EL (cell line): ENCODE data around the gene PCMTD2.

Source experiments
- DNase-seq: peaks from one replicate; pipeline ENCODE4 v3.0.0-alpha.2; 2016

Gene PCMTD2

DNA sequence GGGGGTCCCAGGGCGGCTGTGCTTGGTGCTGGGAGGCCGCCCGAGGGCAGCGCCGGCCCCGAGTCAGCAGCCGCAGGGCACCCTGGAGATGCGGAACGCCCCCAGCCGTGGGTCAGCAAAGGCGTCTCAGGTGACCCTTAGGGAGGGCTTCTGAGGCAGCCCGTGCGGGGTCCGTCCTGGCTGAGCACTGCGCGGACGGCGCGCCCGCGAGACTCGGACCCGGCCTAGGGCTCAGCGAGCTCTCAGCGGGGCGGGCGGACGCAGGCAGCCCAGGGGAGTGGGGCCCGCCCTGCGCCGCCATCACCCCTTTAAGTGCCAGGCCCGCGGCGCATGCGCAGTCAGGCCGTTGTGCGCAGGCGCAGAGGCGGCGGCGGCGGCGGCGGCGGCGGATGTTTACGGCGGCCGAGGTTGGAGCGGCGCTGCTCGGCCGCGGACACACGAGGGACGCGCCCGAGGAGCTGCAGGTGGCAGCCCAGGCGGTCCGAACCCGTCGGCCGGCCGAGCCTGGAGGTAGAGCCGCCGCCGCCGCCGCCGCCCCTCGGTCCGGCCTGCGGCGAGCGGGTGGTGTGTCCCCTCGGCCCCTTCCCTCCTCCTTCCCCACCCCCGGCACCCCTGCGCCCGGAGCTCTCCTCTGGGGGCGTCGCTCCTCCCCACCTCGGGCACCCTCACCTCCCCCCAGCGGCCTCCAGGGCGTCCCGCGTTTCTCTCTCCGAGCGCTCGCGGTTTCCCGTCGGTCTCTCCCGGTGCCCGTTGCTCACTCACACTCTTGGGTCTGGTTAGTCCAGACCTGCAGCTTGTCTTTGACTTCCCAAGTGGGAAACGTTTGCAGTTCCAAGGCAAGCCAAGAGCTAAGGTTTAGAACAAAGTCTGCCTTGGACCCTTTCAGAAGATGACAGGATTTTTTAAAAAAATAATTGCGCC is at the start of gene PCMTD2:
Gene PCMTD2 (plus strand): TSS at position 388 of the 921 bp plus-strand sequence. CDS start 4,218 bp downstream, outside the sequence.
- peak; percentile 85 for DNase-seq

DNA sequence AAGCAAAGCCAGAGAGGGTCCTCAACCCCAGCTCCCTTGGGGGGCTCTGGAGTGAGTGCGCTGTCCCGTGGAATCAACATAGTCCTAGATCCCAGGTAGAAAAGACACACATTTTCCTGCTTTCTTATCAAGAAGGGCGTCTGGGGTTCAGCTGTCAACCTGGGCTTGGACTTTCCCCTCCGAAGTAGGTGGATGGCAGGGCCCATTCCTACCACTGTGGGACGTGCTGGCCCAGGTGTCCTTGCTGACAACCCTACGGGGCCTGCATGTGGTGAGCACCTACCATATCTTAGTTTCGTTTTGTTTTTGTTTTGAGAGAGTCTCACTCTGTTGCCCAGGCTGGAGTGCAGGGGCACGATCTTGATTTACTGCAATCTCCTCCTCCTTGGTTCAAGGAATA is 48.9 kb upstream of the PCMTD2 start:
- DNase-seq = no peak

DNA sequence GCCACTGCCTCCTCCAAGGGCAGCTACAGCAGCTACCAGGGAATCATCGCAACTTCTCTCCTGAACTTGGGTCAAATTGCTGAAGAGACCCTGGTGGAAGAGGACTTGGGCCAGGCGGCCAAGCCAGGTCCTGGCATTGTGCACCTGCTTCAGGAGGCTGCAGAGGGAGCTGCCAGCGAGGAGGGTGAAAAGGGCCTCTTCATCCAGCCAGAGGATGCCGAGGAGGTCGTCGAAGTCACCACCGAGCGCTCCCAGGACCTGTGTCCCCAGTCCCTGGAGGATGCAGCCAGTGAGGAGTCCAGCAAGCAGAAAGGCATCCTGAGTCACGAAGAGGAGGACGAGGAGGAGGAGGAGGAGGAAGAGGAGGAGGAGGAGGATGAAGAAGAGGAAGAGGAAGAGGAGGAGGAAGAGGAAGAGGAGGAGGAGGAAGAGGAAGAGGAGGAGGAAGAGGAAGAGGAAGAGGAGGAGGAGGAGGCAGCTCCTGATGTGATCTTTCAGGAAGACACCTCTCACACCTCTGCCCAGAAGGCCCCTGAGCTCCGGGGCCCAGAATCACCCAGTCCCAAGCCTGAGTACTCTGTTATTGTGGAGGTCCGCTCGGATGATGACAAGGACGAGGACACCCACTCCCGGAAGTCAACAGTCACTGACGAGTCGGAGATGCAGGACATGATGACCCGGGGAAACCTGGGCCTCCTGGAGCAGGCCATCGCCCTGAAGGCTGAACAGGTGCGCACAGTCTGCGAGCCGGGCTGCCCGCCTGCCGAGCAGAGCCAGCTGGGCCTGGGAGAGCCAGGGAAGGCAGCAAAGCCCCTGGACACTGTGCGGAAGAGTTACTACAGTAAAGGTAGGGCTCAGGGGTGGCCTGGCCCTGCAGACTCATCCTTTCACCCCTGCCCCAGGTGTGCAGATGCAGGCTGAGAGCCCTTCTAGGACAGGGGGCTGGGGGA is 47.6 kb upstream of the PCMTD2 start:
- DNase-seq = no peak

DNA sequence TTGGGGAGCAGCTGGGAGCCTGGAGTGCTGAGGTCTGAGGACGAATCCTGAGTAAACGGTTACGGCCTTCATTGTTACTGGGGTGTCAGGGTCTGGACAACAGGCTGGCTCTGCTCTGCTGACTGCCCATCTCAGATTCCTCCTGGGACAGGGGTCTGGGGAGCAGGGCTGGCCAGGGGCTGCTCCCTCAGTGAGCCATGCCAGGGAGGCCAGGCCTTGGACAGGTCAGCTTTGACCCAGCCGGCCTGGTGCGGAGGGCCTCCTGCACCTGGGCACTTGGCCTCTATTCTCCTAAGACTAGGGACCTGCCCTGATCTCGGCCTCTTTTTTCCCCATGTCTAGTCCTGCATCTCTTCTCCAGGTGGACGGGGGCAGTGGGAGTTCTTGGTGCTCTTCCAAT is 46.4 kb upstream of the PCMTD2 start:
- DNase-seq = no peak

DNA sequence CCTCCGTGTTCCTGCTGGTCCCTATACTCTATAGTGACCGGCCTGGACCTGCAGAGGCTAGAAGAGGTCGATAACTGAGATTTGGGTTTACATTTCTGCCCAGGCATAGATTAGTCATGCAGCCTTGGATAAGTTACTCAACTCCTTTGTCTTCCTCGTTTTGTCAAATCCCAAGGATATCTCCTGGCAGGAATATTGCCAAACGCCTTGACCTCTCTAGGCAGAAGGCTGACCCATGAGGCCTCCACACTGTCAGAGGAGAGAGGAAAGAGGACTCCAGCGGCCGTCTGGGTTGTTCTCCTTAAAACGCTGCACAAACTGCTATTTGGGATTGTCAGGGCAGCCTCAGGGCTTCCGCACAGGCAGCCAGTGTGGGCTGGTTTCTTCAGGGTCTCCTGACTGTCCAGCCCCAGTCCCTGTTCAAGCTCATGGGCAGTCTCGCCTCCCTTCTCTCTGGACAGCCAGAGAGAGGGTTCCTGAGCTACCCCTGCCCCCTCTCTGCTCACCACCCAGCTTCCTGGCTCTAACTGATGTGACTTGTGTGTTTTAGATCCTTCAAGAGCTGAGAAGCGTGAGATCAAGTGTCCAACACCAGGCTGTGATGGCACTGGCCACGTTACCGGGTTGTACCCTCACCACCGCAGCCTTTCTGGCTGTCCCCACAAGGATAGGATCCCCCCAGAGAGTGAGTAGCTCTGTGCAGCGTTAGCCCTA is 44.7 kb upstream of the PCMTD2 start:
- DNase-seq = no peak

DNA sequence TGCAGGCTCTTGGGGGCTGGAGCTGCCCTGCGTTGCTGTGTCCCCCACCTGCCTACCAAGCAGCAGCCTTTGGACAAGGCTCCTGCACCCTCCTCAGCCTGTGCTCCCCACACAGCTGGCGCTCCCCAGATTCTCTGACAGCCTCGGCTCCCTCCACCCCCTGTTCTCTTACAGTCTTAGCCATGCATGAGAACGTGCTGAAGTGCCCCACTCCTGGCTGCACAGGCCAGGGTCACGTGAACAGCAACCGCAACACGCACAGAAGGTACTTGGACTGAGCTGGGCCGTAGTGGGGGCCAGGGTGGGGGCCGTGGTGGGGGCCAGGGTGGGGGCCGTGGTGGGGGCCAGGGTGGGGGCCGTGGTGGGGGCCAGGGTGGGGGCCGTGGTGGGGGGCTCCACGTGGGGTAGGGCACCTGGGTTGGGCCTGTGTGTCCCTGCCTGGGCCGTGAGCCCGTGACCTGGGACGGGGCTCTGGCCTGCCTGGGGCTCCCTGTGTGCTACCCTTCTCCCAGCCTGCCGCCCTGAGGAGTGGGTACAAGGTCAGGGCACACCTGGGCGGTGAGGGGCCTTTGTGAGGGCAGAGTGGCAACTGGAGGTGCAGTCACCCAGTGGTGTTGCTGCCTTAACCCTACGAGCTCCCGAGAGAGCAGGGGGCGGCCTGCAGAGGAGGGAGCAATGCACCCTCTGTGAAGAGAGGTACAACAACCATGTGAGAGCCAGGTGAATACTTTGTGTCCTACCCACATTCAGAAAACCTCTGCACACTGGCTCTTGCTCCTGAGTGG is 43.5 kb upstream of the PCMTD2 start:
- DNase-seq = no peak

DNA sequence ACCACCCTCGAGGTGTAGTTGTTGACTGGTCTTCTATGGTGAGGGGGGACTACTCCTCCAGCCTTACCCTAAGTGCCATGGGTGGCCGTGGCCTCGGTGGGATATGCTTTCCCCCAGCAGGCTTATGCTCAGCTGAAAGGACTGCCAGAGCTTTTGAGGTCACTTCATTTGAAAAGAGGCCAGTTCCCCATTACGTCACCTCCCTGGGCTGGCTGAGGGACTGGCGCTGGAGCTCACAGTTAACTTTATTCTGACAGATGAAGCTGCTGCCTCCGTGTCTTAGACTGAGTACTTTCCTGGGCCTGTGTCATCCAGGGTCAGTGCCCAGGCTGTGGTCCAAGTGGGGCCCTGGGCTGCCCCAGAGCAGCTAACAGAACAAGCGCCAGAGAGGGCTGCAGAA is 42.8 kb upstream of the PCMTD2 start:
- peak; percentile 43 for DNase-seq

DNA sequence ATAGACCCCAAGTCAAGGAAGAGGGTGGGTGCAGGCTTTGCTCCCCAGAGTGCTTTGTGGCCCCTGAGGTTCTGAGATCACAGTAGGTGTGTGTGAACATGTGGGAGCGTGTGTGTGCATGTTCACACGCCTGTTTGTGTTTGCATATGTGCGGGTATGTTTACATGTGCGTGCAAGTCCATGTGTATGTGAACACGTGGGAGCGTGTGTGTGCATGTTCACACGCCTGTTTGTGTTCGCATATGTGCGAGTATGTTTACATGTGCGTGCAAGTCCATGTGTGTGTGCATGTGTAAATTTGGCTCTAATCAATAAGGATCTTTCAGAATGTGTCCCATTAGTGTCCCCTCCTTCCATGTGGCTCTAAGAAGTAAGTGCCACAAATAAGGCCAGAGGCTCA is 41.4 kb upstream of the PCMTD2 start:
- DNase-seq = no peak

DNA sequence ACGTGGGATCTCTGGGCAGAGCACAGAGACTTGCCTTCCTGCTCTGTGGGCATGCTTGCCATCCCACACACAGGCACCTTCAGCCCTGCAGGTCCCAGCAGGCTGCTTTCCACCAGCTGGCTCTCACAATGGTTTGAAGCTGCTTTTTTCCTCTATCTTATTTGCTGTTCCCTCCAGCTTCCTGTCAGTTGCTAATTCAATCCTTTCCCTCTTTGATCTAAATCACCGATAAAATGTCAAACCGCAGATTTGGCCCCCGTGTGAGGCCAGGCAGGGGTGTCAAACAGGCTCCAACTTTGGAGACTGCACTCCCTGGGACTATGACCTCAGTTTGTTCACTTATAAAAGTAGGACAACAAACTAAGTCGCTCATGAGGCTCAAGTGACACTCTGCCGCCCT is 40.6 kb upstream of the PCMTD2 start:
- DNase-seq = no peak

DNA sequence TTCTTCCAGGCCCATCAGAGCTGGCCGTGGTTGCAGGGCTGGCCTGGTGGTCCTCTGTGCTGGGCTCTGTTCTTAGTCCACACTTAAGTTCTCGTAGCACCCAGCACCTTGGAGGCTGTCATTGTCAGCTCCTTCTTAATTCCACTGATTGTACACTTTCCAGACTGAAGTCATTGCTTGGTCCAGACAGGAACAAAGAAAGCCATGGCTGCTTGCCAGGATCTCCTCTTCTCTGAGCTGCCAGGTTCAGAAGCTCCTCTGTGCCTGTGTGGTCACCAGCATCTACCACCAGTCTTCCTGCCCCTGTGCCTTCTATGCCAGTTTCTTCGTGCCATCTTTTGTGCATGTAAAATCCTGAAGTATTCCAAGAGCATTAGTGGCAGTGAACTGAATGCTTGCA is 39.5 kb upstream of the PCMTD2 start:
- DNase-seq = no peak

DNA sequence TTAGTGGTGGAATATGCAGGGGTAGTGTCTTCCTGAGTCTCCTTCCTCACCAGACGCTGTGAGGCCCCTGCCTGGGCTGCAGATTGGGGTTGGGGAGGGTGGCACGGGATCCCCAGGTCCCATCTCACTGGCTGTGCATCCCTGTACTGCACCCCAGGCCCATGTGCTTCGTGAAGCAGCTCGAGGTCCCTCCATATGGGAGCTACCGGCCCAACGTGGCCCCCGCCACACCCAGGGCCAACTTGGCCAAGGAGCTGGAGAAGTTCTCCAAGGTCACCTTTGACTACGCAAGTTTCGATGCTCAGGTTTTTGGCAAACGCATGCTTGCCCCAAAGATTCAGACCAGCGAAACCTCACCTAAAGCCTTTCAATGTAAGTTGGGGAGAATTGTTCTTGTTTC is 38.6 kb upstream of the PCMTD2 start:
- no peak for DNase-seq

DNA sequence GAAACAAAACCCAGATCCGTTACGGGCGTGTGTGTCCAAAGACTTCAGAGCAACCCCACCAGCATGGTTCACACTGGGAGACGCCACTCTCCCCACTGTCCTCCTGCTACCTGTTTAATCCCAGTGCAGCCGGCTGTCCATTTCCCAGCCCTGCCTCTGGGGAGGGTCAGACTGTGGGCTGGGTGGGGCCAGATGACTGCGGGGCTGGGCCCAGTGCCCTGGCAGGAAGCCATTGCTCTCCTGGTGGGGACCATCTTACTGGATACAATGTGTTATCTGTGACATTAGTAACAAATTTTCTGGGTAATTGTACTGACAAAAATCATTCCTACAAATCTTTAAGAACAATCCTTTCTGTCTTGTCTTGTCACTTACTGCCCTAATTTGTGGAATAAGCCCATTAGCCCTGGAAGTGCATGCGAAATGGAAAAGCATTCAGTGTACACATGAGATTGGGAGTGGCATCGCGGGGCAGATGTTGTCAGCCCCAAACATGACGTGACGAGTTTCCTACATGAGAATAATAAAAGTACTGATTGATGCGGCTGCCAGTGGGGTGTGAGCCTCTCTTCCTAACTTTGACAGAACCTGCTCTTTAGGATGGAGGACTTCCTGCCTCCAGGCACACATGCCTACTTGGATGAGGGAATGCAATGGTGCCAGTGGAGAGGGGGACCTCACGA is 37.9 kb upstream of the PCMTD2 start:
- no peak for DNase-seq

DNA sequence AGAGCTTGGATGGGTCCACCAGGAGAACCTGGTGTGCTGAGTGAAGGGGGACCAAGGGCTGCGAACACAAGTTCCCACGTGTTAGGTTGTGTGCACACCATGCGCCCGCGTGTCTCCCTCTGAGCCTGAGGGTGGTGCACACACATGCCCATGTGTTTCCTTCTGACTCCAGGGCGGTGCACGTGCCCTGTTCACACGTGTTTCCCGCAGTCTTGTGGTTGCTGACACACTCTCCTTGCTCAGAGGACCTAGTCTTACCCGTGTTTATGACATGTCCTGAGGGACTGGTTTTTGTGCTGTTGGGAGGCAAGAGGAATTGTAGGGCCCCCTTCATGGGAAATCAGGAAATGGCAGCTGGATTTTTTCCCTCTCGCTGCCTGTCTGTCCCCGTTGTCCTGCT is 36.3 kb upstream of the PCMTD2 start:
- no peak for DNase-seq

DNA sequence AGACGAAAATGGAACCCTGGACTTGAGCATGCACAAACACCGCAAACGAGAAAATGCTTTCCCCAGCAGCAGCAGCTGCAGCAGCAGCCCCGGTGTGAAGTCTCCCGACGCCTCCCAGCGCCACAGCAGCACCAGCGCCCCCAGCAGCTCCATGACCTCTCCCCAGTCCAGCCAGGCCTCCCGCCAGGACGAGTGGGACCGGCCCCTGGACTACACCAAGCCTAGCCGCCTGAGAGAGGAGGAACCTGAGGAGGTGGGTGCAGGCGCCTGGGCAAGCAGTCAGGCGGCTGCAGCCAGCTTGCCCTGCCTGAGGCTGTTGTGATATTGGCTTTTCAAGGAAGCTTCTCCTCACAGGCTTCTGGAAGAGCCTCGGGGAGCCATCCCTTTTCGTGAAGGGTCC is 35.8 kb upstream of the PCMTD2 start:
- DNase-seq = no peak

DNA sequence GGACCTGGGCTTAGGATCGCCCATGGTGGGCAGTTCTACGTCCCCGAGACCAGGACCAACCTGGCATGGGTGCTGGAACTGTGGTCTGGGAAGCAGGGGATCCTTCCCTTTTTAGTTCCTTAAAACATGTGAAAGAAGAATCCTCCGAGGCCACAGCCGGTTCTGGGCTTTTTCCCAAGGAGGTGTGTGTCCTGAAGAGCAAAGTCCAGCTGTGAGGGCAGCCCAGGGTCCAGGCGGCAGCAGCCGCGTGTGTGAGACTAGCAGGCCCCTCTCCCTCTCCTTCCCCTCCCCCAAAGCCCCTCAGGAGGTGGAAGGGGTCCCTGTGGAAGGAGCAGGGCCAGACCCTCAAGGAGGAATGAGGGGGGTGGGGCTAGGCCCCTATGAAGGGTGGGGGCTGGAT is 35.1 kb upstream of the PCMTD2 start:
- no peak for DNase-seq

DNA sequence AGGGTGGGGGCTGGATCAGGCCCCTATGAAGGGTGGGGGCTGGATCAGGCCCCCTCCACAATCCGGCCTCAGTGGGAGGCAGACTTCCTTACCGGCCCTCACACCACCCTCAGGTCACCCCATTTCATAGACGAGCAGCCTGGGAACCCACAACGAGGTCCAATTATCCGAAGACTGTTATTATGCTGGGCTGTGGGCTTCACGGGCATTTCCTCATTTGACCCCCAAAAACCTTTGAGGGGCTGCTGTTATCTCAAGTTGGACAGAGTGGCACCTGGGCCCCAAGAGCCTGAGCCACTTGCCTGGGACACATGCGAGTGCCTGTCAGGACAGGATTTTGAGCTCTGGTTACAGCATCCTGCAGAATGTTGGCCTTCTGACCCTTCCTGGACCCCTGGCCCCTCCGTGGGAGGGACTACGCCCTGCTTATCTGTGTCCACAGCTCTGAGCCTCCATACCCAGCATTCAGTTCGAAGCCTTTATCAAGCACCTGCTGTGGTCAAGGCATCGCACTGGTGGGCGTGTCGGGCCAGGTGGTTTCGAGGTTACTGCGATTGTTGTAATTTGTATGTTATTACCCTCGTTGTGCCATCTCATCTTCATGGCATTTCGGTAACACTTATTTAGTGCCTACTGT is 34.5 kb upstream of the PCMTD2 start:
- no peak for DNase-seq

DNA sequence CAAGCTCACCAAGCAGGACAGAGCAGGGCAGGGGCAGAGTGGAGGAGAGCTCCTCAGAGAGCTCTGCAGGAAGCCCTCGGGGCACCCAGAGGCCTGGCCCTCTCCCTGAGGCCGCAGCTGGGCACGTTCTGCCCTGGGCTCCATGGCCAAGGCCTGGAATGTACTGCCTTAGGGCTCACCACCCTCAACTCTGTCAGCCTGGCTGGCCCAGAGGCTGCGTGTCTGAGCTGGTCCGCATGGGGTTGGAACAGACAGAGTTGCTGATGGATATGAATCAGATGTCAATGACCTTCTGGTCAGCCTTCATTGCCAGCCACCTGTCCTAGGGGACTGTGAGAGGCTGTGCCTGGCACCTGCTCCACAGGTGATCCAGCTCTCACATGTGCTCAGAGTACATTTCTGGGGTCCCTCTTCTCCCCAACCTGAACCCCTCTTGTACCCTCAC is 33.2 kb upstream of the PCMTD2 start:
- DNase-seq = peak; percentile 90

DNA sequence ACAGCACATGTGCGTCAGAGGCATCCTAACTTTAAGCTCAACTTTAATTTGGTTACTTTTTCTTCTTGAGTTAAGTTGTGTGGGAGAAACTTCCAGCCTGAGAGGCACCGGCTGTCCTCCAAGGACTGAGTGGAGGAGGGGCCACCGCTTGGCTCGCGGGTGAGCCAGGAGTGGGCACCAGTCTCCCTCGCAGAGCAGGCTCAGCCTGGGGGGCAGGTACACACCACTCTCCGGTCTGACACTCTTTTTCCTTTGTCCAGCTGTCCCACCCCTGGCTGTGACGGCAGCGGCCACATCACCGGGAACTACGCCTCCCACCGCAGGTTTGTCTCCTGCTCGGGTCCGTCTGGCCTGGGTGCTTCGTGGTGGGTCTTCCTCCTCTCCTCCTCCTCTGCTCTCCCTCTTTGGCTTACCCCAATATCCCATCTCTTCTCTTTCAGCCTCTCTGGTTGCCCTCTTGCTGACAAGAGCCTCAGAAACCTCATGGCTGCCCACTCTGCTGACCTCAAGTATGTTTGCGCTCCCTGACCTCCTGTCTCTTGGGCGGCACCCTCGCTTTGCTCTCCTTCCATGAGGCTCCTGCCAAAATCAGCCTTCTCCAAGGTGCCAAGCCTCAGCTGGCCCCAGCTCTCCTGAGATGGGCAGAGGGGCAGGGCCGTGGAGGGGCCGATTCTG is 32.6 kb upstream of the PCMTD2 start:
- DNase-seq = no peak

DNA sequence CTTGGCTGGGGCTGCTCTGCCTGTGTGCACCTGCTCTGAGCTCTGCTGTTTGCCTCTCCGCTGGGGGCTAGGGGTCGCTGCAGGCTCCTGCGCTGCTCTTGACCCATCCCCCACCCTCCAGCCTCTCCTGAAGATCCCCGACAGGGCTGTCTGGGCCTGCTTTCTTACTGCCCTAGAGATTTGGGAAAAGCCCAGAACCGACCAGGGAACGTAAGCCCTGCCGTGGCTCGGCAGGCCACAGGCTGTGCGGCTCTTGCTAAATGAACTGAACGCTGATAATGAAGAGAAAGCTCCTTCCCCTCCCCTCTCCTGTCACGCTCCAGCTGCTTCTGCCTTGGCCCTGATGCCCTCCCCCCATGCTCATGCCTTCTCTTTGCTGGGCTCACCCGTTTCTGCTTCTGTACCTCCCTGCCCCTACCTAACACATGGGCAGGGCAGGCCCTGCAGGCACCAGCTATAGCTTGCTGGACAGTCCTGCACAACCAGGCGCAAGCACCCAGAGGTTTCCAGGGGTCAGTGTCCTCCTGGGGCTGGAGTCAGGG is 32.0 kb upstream of the PCMTD2 start:
- DNase-seq = no peak
